Transverse colon (tissue), 3 donors: ENCODE results near the gene HCFC1R1.
"Not testable (repeated sequence)": the region's sequence is repeated elsewhere in the genome, so short reads cannot be mapped to it uniquely, and the experiment has no call there.

Experiments
- CTCF ChIP-seq, 5 experiments: fragments of 200-600 bp in 3 of 5; fragments of 450-650 bp in 2 of 5; sonication (generic) in 3 of 5; IDR thresholded peaks; 1 replicate in 2 of 5; 2 replicates in 3 of 5; pipeline ENCODE4 v1.5.1; 2016 to 2017; ENCODE audit warnings: antibody characterized with exemption in 5 of 5, inconsistent platforms in 3 of 5, mild to moderate bottlenecking in 2 of 5, moderate library complexity in 1 of 5
- POLR2A ChIP-seq: fragments of 450-650 bp; IDR thresholded peaks from one replicate; pipeline ENCODE4 v1.6.1; 2016; ENCODE audit warnings: antibody characterized with exemption, mild to moderate bottlenecking, moderate library complexity

- TF ChIP-seq CTCF (IDR thresholded peaks at IDR 0.05); POLR2A: not testable (repeated sequence)
Measured at GRCh38 chr16:3072576-3073263, 49.0 kb upstream of the HCFC1R1 start.
